IPS DF 4.7 (cell line): ENCODE results near the gene IRF5.
"Not testable (repeated sequence)": the region's sequence is repeated elsewhere in the genome, so short reads cannot be mapped to it uniquely, and the experiment has no call there.

ENCODE experiments used
- DNase-seq: peaks from one replicate; pipeline ENCODE4 v3.0.0-alpha.2; 2013; ENCODE audit warnings: low spot score; ENCODE audit errors: extremely low read depth

The IRF5 gene

GRCh38 chr7:128955981-128956380 is 18.3 kb downstream of the IRF5 start:
- DNase-seq, result no peak

GRCh38 chr7:128959296-128959695 is 21.6 kb downstream of the IRF5 start:
- DNase-seq, result no peak

GRCh38 chr7:128961030-128961659 is 23.4 kb downstream of the IRF5 start:
- DNase-seq, result no peak

- no peak for DNase-seq
Measured at GRCh38 chr7:128962899-128963298, 25.2 kb downstream of the IRF5 start.

GRCh38 chr7:128963327-128963757 is 25.6 kb downstream of the IRF5 start:
- DNase-seq, result no peak

GRCh38 chr7:128968624-128969023 is 30.9 kb downstream of the IRF5 start:
- no peak for DNase-seq

- DNase-seq, result no peak
Measured at GRCh38 chr7:128974241-128974934, 36.7 kb downstream of the IRF5 start.

GRCh38 chr7:128982105-128982504 is 44.4 kb downstream of the IRF5 start:
- no peak for DNase-seq

- no peak for DNase-seq
Measured at GRCh38 chr7:128985660-128986059, 47.9 kb downstream of the IRF5 start.

- DNase-seq, result no peak
Measured at GRCh38 chr7:128986609-128987008, 48.9 kb downstream of the IRF5 start.

- no peak for DNase-seq
Measured at GRCh38 chr7:128988372-128988771, 50.6 kb downstream of the IRF5 start.

GRCh38 chr7:128989961-128990360 is 52.2 kb downstream of the IRF5 start:
- no peak for DNase-seq

- DNase-seq, result no peak
Measured at GRCh38 chr7:128993419-128993818, 55.7 kb downstream of the IRF5 start.

GRCh38 chr7:128994560-128994959 is 56.8 kb downstream of the IRF5 start:
- not testable (repeated sequence) for DNase-seq

- no peak for DNase-seq
Measured at GRCh38 chr7:128997181-128997580, 59.5 kb downstream of the IRF5 start.
